GM23248 (cell line): ENCODE measurements around the gene MYOM1.

Experiments
- EZH2 ChIP-seq: fragments of 200-600 bp; sonication (generic); IDR thresholded peaks from 2 replicates; pipeline ENCODE4 v1.6.1; 2018; ENCODE audit warnings: antibody characterized with exemption, mild to moderate bottlenecking; ENCODE audit not compliant: insufficient read depth, poor library complexity, severe bottlenecking
- EZH2phosphoT487 ChIP-seq: fragments of 200-600 bp; sonication (generic); IDR thresholded peaks from 2 replicates; pipeline ENCODE4 v1.6.1; 2018; ENCODE audit warnings: antibody characterized with exemption, moderate library complexity, mild to moderate bottlenecking, low read depth; ENCODE audit not compliant: insufficient read depth

- no peak for TF ChIP-seq EZH2phosphoT487
- no peak for TF ChIP-seq EZH2
Measured at GRCh38 chr18:3252843-3253242, 33.1 kb upstream of the MYOM1 start.
